ENCODE results near the gene MVP. TPM values are rescaled to one million over a fixed set of nuclear protein-coding genes. Genes with fewer than 3 reads are reported as not detected.

MVP gene
- total and polyA plus RNA-seq, 12 donors, result 73.9 to 492 (median 336) TPM

GRCh38 chr16:29842732-29843346, 22.6 kb downstream of the MVP start:
- no peak for DNase-seq
- WGBS, 4 donors, result 95 to 99% (median 97%) methylated on average over 7 to 9 of the region's 9 CpGs
- Histone ChIP-seq H3K27me3 (no peaks in the 10 kb centered on the region), H3K9me3 (replicated peaks in 1 of 3) (no peaks in the 10 kb centered on the region), H3K27ac (no peak overlapping the region), H3K4me1 (replicated peaks in 1 of 2) (peaks cover 16 to 22% of the 10 kb centered on the region in 2 donors), H3K36me3 (replicated peaks in 1 of 2) (peaks cover 0 to 98% of the 10 kb centered on the region in 2 donors), H3K4me3 (no peak overlapping the region)
- intact Hi-C loops (cut with DNase I), result no loop called here
- TF ChIP-seq POLR2A (IDR thresholded peaks at IDR 0.05), result no peak
- TF ChIP-seq, protein P1, sequence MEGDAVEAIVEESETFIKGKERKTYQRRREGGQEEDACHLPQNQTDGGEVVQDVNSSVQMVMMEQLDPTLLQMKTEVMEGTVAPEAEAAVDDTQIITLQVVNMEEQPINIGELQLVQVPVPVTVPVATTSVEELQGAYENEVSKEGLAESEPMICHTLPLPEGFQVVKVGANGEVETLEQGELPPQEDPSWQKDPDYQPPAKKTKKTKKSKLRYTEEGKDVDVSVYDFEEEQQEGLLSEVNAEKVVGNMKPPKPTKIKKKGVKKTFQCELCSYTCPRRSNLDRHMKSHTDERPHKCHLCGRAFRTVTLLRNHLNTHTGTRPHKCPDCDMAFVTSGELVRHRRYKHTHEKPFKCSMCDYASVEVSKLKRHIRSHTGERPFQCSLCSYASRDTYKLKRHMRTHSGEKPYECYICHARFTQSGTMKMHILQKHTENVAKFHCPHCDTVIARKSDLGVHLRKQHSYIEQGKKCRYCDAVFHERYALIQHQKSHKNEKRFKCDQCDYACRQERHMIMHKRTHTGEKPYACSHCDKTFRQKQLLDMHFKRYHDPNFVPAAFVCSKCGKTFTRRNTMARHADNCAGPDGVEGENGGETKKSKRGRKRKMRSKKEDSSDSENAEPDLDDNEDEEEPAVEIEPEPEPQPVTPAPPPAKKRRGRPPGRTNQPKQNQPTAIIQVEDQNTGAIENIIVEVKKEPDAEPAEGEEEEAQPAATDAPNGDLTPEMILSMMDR (IDR thresholded peaks at IDR 0.05), result no peak

DNA sequence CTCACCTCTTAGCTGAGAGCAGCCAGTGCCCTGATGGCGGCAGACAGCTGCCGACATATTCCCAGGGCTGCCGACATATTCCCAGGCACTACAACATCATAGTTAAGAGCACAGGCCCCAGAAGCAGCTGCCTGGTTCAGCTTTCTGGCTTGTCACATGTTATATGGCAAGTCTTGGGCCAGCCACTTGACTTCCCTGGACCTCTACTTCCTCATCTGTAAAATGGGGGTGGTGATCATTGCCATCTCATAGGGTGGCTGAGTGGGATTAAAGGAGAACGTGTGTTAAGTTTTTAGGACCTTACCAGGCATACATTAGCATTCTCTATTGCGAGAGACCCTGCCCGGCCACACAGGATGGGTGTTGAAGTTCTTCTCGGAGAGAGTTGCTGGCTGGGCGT, 23.7 kb downstream of the MVP start:
- intact Hi-C loops (cut with DNase I), result no loop called here
- peaks cover 0 to 92% of the 10 kb centered on the region in 2 donors for H3K36me3 ChIP-seq (replicated peaks in 1 of 2)
- DNase-seq, result no peak
- H3K9me3 ChIP-seq (replicated peaks in 1 of 3), result no peaks in the 10 kb centered on the region
- no peak overlapping the region for H3K4me3 ChIP-seq
- 93 to 98% (median 94%) methylated on average over 6 to 8 of the region's 8 CpGs for WGBS, 4 donors
- no peaks in the 10 kb centered on the region for H3K27me3 ChIP-seq
- peaks cover 16 to 18% of the 10 kb centered on the region in 2 donors for H3K4me1 ChIP-seq (replicated peaks in 1 of 2)
- peak overlapping the region in 4 of 5 donors; percentile 3 to 85 (median 68) for H3K27ac ChIP-seq
- TF ChIP-seq, protein P1 (IDR thresholded peaks at IDR 0.05), result no peak
- no peak for TF ChIP-seq POLR2A (IDR thresholded peaks at IDR 0.05)

DNA sequence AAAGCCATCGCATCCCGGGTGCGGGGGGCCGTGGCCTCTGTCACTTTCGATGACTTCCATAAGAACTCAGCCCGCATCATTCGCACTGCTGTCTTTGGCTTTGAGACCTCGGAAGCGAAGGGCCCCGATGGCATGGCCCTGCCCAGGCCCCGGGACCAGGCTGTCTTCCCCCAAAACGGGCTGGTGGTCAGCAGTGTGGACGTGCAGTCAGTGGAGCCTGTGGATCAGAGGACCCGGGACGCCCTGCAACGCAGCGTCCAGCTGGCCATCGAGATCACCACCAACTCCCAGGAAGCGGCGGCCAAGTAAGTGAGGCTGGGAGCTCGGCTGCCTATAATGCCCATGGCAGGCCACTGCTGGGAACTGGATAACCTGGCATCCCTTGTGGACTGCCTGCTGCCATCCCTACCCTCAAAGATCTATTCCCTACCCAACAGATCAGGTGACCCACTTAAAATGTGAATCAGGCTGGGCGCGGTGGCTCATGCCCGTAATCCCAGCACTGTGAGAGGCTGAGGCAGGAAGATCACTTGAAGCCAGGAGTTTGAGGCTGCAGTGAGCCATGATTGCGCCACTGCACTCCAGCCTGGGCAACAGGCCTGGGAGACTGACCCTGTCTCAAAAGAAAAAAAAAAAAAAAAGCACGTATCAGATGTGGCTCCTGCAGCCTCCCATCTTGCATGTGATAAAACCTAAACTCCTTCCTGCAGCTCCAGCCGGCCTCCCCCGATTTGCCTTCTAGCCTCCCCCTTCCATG, 24.5 kb downstream of the MVP start:
- TF ChIP-seq, protein P1 (IDR thresholded peaks at IDR 0.05), result no peak
- peak in 1 of 2 donors; percentile 37 for TF ChIP-seq POLR2A (IDR thresholded peaks at IDR 0.05)
- peak overlapping the region in 4 of 5 donors; percentile 3 to 85 (median 68) for H3K27ac ChIP-seq
- peaks cover 11% of the 10 kb centered on the region in 2 donors for H3K4me1 ChIP-seq (replicated peaks in 1 of 2)
- peak in 6 of 7 donors; percentile 78 to 87 (median 85) for DNase-seq
- no peaks in the 10 kb centered on the region for H3K9me3 ChIP-seq (replicated peaks in 1 of 3)
- intact Hi-C loops (cut with DNase I), result no loop called here
- no peak overlapping the region for H3K4me3 ChIP-seq
- H3K36me3 ChIP-seq (replicated peaks in 1 of 2), result peaks cover 0 to 84% of the 10 kb centered on the region in 2 donors
- H3K27me3 ChIP-seq, result no peaks in the 10 kb centered on the region
- 77 to 81% (median 79%) methylated on average over 17 to 28 of the region's 28 CpGs for WGBS, 4 donors

GRCh38 chr16:29845656-29846055, 25.4 kb downstream of the MVP start:
- TF ChIP-seq, protein P1 (IDR thresholded peaks at IDR 0.05), result no peak
- Histone ChIP-seq H3K4me1 (replicated peaks in 1 of 2) (peaks cover 4 to 5% of the 10 kb centered on the region in 2 donors), H3K27me3 (no peaks in the 10 kb centered on the region), H3K27ac (peak overlapping the region in 3 of 5 donors; percentile 45 to 73 (median 59)), H3K4me3 (no peak overlapping the region), H3K9me3 (replicated peaks in 1 of 3) (no peaks in the 10 kb centered on the region), H3K36me3 (replicated peaks in 1 of 2) (peaks cover 0 to 75% of the 10 kb centered on the region in 2 donors)
- intact Hi-C loops (cut with DNase I), result no loop called here
- 91 to 96% (median 93%) methylated on average over 10 to 18 of the region's 18 CpGs for WGBS, 4 donors
- peak in 1 of 7 donors; percentile 47 for DNase-seq
